ENCODE measurements around the gene JCAD. TPM values are rescaled to one million over a fixed set of nuclear protein-coding genes. Genes with fewer than 3 reads are reported as not detected.
"Not testable (repeated sequence)": the region's sequence is repeated elsewhere in the genome, so short reads cannot be mapped to it uniquely, and the experiment has no call there.

The JCAD gene
- total and polyA plus RNA-seq, 2 experiments from 2014 or later, result 0.78 to 2.1 TPM

- no peak for TF ChIP-seq EZH2 (IDR thresholded peaks at IDR 0.05; ENCODE audit: low read depth, unreplicated experiment)
- no peak for TF ChIP-seq CTCF (conservative IDR thresholded peaks at IDR 0.05; ENCODE audit: low read depth in 2 of 2)
Observed at GRCh38 chr10:30103595-30104320, 44.4 kb upstream of the JCAD start (continued).

GRCh38 chr10:30099706-30100105 is 40.3 kb upstream of the JCAD start:
- not testable (repeated sequence) for DNase-seq (ENCODE audit: low spot score); ATAC-seq; H3K27ac ChIP-seq (ENCODE audit: low read depth); H3K4me1 Mint-ChIP-seq; H3K9me2 ChIP-seq (ENCODE audit: insufficient read depth); H3K27me3 ChIP-seq (ENCODE audit: insufficient read depth); H3K79me2 ChIP-seq (replicated peaks; ENCODE audit: insufficient read depth); H3K4me3 ChIP-seq; H3K4me2 ChIP-seq; H4K20me1 ChIP-seq (replicated peaks; ENCODE audit: insufficient read depth); H3K36me3 Mint-ChIP-seq (ENCODE audit: low read depth); H3K27me3 Mint-ChIP-seq (ENCODE audit: insufficient read depth, low read depth, poor library complexity); H2AFZ ChIP-seq; H3K4me1 ChIP-seq (ENCODE audit: insufficient read depth); H3K27ac Mint-ChIP-seq; H3K4me3 Mint-ChIP-seq; H3K36me3 ChIP-seq (ENCODE audit: insufficient read depth); H3K9me3 Mint-ChIP-seq; H3F3A ChIP-seq (replicated peaks; ENCODE audit: low read depth)

- H3K27me3 Mint-ChIP-seq (ENCODE audit: insufficient read depth, low read depth, poor library complexity), result peaks cover 1% of the 10 kb centered on the region
- Histone ChIP-seq H4K20me1 (replicated peaks; ENCODE audit: insufficient read depth) (no peaks in the 10 kb centered on the region), H3F3A (replicated peaks; ENCODE audit: low read depth) (no peaks in the 10 kb centered on the region), H3K79me2 (replicated peaks; ENCODE audit: insufficient read depth) (no peaks in the 10 kb centered on the region), H3K4me2 (no peak overlapping the region), H3K9me2 (ENCODE audit: insufficient read depth) (no peaks in the 10 kb centered on the region), H3K27ac (ENCODE audit: low read depth) (no peak overlapping the region), H2AFZ (no peak overlapping the region), H3K4me3 (no peak overlapping the region), H3K27me3 (ENCODE audit: insufficient read depth) (no peaks in the 10 kb centered on the region), H3K4me1 (ENCODE audit: insufficient read depth) (no peaks in the 10 kb centered on the region), H3K36me3 (ENCODE audit: insufficient read depth) (no peaks in the 10 kb centered on the region)
- TF ChIP-seq POLR2AphosphoS5 (IDR thresholded peaks at IDR 0.05; ENCODE audit: low read depth), result no peak
- no peak for TF ChIP-seq CREB1 (CRISPR knock-in tag; IDR thresholded peaks at IDR 0.05; ENCODE audit: low read depth)
- TF ChIP-seq ZNF462 (CRISPR knock-in tag; IDR thresholded peaks at IDR 0.05), result no peak
- TF ChIP-seq EZH2 (IDR thresholded peaks at IDR 0.05; ENCODE audit: low read depth, unreplicated experiment), result no peak
- no peak for TF ChIP-seq NANOG (IDR thresholded peaks at IDR 0.05; ENCODE audit: borderline replicate concordance)
- no peak for TF ChIP-seq STAT1 (IDR thresholded peaks at IDR 0.05; ENCODE audit: unreplicated experiment)
- TF ChIP-seq JUNB (IDR thresholded peaks at IDR 0.05; ENCODE audit: unreplicated experiment), result no peak
- no peak for TF ChIP-seq EZH2phosphoT487 (IDR thresholded peaks at IDR 0.05; ENCODE audit: unreplicated experiment)
- no peaks in the 10 kb centered on the region for H3K36me3 Mint-ChIP-seq (ENCODE audit: low read depth)
- no peak overlapping the region for H3K27ac Mint-ChIP-seq
- DNase-seq (ENCODE audit: low spot score) (no peak), ATAC-seq (no peak)
- no peaks in the 10 kb centered on the region; the same call in 2 of the 3 replicates for H3K9me3 Mint-ChIP-seq
- no peak overlapping the region for H3K4me3 Mint-ChIP-seq
- H3K4me1 Mint-ChIP-seq, result peaks cover 3% of the 10 kb centered on the region
Observed at GRCh38 chr10:30099101-30099500, 39.7 kb upstream of the JCAD start.

All from GM23338 (cell line).